ENCODE data around the gene PTPN4.
"Not testable (repeated sequence)": the region's sequence is repeated elsewhere in the genome, so short reads cannot be mapped to it uniquely, and the experiment has no call there.

The PTPN4 gene

DNA sequence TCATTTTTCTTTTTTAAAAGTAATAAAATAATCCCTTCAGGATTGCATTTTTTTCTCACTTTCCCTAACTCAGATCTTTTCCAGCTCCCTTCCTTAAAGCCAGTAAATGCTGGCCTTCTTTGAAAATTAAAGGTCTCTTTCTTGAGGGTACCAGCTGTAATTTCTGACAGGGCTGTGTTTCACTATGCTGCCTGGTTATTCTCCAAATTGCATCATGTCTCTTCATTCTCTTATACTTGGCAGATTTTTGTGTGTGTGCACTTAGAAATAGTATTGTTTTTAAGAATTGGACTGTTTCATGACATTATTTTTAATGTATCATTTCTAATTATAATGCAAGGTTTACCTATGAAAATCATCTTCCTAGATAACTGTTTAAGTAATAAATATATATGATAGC lies 181.1 kb downstream of the PTPN4 start:
- no peak for DNase-seq (ENCODE audit: low read depth in 2 of 2)

DNA sequence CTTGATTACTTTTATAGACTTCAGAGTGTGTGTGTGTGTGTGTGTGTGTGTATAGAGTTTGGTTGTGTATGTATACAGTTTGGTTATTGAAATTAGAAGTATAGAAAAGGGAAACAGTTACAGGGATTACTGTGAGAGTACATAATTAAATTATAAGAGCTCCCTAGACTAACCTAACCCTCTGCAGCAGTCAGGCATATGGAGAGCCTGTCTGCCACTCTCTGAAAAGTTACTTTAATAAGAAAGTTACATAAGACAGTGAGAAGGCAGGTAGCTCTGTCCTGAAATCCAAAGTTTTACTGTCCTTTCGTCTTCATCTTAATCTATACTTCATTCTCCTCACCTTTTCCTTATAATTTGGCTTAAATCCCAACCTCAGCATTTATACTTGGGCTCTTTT lies 181.7 kb downstream of the PTPN4 start:
- DNase-seq (ENCODE audit: low read depth in 2 of 2): no peak

DNA sequence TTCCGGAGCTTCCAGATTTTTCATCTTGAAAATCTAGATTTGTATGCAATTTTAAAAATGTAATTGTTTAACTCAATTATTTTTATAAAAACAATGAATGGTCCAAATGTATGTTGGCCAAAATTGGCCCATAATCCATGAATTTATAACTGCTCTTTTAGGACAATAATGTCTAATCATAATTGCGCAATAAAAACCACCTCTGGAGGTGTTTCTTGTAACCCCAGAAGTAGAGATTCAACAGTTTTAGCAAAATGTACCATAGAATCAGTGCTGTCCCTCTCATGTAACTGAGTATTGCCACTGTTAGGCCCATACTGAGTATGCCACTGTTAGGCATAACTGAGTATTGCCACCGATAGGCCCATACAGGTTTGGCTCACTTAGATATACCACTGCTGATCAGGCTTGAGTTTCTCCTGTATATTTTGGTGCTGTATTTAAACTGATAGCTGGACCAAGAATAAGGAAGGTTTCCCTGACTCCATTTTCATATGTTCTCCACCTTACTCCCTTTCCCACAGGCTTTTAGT lies 182.3 kb downstream of the PTPN4 start:
- no peak for DNase-seq (ENCODE audit: low read depth in 2 of 2)

DNA sequence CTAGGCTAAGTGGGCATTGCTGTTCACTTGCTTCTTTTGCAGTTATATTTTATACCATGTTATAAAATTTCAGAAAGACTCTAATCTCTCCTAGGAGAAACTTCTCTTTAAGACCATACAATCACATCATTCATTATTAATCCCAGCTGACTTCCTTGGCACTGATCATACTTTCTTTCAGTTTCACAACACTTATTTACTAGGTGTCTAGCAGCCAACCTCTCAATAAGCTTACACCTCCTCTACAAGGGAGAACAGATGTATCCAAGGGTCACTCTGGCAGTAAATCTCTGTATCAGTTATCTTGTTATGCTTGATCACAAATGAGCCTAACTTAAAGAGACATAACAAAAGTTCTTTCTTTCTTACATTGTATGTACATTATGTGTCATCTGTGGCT lies 183.3 kb downstream of the PTPN4 start:
- no peak for DNase-seq (ENCODE audit: low read depth in 2 of 2)

DNA sequence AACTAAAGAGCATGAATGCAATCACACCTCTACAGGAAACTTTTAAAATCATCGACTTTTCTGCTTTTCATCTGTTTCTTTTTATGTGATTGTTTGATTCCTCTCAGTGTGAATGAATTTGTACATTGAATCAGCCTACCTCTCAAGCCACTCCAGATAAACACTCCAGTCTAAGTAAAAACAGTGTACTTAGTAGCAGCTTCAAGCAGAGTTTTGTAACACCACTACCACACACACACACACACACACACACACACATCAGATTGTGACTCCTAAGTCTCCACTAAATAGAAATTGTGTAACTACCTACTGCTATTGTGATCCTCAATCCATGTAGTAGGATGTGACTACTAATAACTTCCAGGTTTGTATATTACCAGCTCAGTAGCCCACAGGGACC lies 187.8 kb downstream of the PTPN4 start:
- no peak for DNase-seq (ENCODE audit: low read depth in 2 of 2)

DNA sequence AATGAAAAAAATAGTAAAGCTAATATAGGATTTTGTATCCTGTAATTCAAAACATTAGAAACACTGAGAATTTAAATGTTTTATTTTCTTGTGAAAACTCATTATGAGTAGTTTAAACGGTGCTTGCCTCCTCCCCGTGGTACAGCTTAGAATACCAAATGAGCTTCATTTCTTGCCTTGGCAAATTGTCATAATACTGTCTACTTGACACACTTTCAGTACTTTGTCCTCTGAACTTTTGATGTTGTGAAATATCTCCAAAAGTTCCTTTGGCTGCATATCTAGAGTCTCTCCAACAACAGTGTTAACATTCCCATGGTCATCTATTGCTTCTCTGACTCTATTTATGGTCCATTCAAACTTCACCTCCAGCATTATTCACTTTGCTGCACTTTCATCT lies 191.2 kb downstream of the PTPN4 start:
- no peak for DNase-seq (ENCODE audit: low read depth in 2 of 2)

DNA sequence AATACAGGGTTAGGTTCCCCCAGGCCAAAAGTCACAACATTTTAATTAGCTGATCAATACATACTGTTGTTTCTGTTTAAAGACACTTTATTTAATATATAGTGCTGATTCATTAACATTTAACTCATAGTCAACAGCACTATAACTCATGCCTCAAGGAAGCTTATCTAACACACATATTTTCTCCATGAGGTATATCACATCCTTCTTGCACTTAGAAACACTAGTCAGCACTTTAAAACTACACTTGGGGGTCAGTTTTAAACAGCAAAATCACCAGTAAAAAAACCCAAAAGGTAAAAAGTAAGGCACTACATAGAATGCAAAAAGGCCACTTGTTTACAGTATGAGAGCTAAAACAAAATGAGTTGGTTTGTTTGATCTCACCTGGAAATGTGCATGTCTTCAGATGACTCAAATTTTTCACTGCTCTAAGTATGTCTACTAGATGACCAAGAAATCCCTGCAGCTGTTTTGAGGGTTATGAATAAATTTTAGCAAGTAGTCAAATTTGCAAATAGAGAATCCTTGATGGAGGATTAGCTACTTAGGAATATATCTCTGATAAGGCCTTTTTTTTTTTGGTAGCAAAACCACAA lies 199.0 kb downstream of the PTPN4 start:
- no peak for DNase-seq (ENCODE audit: low read depth in 2 of 2)

DNA sequence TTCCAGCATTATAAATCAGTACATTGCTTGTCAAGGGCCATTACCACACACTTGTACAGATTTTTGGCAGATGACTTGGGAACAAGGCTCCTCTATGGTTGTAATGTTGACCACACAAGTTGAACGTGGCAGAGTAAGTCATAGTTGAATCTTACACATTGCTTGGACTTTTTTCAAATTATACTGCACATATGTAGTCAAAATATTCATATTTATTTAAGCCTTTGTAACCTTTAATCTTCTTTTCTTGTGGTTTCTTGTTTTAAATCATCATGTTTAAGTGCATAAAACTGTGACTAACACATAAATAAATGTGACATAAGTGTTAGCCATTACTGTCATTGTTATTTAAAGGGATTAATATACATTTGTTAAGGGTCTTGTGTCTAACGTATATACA lies 201.1 kb downstream of the PTPN4 start:
- no peak for DNase-seq (ENCODE audit: low read depth in 2 of 2)

DNA sequence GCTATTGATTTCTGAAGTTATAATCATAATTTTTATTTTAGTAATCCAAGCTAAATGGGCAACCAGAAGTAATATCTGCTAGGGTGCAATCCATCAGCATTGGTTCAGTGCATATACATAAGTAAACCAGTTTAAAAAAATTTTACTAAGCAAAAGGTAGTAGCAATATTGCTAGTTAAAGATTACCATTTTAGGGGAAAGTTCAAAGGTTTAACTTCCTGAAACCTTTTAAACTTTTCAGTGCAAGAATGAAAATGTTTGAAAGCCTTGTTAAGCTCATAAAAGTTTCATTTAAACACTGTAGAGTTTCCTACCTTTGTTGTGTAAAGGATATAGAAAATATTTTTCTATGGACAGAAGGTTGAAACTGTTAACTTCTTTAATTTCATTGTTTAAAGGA lies 222.2 kb downstream of the PTPN4 start:
- DNase-seq (ENCODE audit: low read depth in 2 of 2): no peak

DNA sequence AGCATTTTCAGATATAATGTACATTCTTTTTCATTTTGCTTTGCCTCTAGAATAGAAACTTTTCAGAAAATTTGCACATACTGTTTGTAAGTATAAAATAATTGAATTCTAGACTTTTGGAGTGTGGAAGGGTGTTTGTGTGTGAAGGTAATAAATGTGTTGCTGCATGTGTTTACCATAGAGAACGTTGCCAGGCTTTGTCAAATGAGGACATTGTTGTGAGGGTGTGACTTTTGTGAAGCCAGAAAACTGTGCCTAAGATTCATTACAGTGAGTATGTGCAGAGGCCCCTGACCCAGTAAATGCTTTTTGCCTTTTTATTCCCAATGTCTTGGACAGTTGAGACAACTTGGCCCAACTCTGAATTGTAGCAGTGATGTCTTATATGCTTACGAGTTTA lies 222.8 kb downstream of the PTPN4 start:
- no peak for DNase-seq (ENCODE audit: low read depth in 2 of 2)

DNA sequence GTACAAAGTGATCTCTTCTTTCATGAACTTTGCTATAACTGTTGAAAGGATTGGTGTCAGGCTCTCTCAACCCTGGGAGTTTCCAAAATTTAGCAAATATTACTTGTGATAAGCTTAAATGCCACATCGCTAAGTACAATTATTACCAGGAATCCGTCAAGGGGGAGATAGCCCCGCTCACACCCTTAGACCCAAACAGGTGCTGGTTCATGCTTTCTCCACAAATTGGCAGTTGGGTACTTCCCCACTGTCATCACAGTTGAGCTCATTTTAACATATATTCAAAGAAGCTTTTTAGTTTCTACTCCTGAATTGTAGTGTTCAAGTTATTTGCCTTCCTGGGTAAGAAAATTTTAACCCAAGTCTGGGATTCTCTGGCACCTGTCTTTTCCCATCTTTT lies 223.4 kb downstream of the PTPN4 start:
- DNase-seq (ENCODE audit: low read depth in 2 of 2): no peak

DNA sequence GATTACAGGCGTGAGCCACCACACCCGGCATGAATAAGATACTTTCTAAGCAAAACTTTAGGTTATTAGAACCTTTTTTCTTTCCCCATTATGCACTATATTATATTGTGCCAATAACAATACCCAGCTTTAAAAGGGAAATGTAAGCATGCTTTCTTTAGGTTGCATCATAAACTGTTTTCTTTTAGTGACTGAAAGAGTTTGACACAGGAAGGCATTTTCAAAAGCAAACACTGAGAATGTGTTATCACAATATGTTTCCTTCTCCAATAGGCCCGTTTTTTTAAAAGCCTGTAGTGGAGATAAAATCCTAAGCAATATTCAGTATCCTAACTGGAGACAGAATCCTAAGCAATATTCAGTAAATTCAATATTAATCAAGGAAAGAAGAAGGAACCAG lies 236.4 kb downstream of the PTPN4 start:
- DNase-seq (ENCODE audit: low read depth in 2 of 2): no peak

DNA sequence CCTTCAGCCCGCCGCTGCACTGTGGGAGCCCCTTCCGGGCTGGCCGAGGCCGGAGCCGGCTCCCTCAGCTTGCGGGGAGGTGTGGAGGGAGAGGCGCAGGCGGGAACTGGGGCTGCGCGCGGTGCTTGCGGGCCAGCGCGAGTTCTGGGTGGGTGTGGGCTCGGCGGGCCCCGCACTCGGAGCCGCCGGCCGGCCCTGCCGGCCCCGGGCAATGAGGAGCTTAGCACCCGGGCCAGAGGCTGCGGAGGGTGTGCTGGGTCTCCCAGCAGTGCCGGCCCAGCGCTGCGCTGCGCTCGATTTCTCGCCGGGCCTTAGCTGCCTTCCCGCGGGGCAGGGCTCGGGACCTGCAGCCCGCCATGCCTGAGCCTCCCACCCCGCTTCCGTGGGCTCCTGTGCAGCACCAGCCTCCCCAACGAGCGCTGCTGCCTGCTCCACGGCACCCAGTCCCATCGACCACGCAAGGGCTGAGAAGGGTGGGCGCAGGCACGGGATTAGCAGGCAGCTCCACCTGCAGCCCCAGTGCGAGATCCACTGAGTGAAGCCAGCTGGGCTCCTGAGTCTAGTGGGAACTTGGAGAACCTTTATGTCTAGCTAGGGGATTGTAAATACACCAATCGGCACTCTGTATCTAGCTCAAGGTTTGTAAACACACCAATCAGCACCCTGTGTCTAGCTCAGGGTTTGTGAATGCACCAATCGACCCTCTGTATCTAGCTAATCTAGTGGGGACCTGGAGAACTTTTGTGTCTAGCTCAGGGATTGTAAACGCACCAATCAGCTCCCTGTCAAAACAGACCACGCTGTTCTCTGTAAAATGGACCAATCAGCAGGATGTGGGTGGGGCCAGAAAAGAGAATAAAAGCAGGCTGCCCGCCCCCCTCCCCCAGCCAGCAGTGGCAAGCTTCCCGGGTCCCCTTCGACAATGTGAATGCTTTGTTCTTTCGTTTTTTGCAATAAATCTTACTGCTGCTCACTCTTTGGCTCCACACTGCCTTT lies 237.5 kb downstream of the PTPN4 start:
- not testable (repeated sequence) for DNase-seq (ENCODE audit: low read depth in 2 of 2)

DNA sequence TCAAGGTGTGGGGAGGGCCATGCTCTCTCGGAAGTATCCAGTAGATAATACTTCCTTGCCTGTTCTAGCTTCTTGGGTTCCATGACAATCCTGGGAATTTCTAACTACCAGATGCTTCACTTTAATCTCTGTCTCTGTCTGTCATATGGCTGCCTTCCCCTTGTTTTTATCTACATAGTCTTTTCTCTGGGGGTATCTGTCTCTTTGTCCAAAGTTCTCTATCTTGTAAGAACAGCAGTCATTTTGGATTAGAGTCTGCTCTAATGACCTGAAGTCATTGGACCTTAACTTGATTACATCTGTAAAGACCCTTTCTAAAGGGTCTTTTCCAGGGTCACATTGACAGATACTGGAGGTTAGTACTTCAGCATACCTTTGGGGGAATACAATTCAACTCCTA lies 241.7 kb downstream of the PTPN4 start:
- DNase-seq (ENCODE audit: low read depth in 2 of 2): no peak

DNA sequence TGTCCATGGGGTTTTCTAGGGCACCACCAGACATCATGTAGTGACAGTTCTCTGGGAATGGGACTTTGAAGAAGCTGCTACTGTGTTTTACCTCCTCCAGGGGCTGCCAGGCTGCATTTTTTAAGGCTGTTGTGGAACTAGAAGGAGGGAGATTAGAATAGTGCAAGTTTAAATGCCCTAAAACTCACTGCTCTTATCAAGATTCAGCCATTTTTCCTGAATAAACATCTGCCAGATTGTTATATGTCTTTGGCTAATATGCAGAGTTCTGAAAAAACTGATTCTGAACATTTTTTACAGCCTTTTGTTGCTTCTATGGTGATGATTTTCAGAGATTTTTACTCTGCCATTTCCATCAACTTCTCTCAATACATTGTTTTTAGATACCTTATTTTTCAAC lies 244.5 kb downstream of the PTPN4 start:
- DNase-seq (ENCODE audit: low read depth in 2 of 2): no peak

DNA sequence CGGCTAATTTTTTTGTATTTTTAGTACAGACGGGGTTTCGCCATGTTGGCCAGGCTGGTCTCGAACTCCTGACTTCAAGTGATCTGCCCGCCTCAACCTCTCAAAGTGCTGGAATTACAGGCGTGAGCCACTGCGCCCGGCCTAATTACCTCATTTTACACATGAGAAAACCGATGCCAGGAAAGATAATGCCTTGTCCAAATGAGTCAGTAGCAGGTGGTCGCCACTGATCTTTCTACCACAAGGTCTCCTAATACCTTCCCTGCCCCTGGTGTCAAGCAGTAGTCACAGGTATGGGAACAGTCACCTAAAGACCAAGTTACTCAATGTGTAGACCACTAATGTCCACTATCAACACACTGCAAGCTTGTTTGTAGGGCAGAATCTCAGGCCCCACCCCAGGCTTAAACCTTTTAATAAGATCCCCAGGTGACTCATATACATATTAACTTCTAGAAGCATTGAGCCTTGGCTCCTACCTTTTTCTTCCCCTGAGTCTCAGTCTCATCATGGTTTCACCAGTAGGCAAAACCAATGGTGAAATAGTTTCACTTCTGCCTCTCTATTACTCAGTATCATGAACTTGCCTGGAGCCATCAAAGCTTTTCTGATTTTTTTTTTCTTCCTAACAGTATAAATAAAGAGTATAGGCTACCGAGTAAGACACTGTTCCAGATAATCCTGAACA lies 246.3 kb downstream of the PTPN4 start:
- no peak for DNase-seq (ENCODE audit: low read depth in 2 of 2)

DNA sequence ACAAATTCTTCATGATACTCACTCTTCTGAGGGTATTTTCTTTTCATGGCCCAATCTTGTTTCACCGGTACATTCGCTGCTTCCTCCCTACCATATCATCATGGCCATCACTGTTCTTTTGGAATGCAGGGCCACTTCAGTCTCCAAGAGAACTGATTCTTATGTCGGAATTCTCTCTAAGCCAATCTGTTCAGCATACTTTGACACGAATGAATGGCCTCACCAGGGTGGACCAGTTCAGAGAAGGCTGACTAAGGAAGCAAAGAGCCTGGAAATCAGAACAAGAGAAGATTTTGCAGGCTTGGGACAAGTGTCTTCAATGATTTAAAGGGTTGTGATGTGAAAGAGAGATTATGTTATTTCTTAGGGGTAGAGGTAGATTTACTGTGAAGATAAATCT lies 248.1 kb downstream of the PTPN4 start:
- DNase-seq (ENCODE audit: low read depth in 2 of 2): no peak

DNA sequence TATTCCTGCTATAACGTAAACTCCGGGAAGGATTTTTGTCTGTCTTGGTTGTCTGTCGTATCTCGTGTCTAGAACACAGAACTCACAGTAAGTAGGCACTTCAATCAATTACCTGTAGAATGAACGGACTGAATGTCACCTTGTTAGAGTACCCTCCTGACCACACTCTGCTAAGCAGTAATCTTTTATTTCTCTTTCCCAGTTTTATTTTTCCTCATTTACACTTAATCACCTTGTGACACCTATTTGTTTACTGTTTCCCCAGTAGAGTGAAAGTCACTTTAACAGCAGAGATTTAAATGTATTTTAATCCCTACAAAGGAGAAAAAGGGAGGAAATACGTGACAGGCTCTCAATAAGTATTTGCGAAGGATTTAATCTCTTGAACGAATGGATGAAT lies 252.6 kb downstream of the PTPN4 start:
- no peak for DNase-seq (ENCODE audit: low read depth in 2 of 2)

DNA sequence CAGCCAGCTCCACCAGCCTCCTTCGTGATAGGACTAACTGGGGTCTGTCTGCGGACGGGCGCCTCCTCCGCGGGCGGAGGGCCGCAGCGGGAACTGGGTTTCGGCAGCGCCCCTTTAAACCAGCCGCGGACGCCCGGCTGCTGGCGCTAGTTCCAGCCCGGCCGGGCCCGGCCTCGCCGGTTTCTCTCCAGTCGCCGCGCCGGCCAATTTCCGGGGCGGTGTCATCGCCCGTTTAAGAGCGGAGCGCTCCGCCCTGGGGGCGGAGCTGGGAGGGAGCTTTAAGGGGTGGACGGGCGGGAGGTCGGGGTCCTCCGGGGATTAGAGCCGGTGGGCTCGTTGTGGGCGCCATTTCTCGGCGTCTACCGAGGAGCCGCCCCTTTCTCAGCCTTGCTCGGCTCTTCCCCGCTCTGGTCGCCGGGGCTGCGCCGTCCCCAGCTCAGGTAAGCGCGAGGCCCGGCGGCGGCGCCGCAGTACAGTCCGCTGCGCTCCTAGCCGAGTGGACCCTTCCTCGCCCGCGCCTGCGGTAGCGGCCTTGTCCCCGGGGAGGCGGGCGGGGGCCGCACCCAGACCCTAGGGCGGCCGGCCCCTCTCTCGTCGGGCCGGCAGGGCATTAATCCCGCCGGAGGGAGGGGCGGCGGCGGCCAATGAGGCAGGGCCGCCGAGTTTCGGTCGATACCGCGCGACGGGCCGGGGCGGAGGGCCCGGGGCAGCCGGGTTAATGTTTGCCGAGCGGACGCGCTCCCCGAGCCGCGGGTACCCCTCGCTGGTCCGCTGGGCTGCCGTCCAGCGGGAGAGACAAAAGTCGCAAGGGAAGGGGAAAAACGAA lies 253.3 kb downstream of the PTPN4 start, which contains the start of gene EPB41L5:
Gene EPB41L5, plus strand, starts transcription at position 307 of the 826 bp plus-strand sequence. CDS start 6,008 bp downstream, outside the sequence.
- DNase-seq (ENCODE audit: low read depth in 2 of 2): peak; percentile 74 to 77

DNA sequence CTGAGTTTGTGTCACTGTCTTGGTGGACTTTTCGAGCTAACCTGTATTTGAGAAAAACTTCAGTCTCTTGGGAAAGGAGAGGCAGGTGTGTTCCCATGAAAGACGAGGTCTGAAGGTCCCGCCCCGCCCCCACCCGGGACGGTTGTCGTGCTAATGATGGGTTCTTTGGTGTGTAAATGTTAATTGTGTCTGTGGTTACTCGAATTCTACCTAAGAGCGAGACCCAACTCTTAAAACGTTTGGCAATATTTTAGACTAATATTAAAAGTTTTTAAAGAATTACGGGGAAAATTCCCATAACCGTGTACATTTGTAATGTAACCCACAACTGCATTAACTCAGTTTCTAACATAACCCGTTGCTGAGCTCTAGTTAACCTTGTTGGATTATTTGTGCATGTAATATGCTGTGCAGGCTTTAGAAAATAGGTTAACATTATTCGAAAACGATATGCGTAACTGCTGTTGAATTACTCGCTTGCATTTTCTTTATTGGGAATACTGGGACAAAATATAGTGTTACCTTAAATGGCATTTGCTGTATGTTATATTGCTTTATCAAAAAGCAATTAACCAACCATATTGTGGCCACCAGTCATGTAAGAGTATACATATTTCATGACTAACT lies 254.0 kb downstream of the PTPN4 start:
- DNase-seq (ENCODE audit: low read depth in 2 of 2): no peak
